HG03159 (cell line): Measurements from ENCODE around the gene ACTL10.
A peak's percentile ranks its signal among the peaks of the same experiment; 100 is the strongest.

ENCODE experiments used
- ATAC-seq: cut with Tn5 transposase; IDR thresholded peaks from one replicate; pipeline ENCODE4 v1.9.1; 2021; ENCODE audit warnings: mild to moderate bottlenecking, moderate library complexity; ENCODE audit not compliant: unreplicated experiment

Gene ACTL10

GRCh38 chr20:33663161-33664084 is 3.3 kb upstream of the ACTL10 start:
- ATAC-seq, result no peak

GRCh38 chr20:33664085-33664761 is 2.5 kb upstream of the ACTL10 start:
- no peak for ATAC-seq

- ATAC-seq, result no peak
Measured at GRCh38 chr20:33664762-33665144, 2.0 kb upstream of the ACTL10 start.

GRCh38 chr20:33667245-33667675 is 517 bp downstream of the ACTL10 start:
- peak; percentile 13 for ATAC-seq

GRCh38 chr20:33667676-33668465 is 1.1 kb downstream of the ACTL10 start:
- peak; percentile 44 for ATAC-seq

GRCh38 chr20:33668466-33669155 is 1.9 kb downstream of the ACTL10 start:
- ATAC-seq, result no peak

GRCh38 chr20:33669224-33669623 is 2.5 kb downstream of the ACTL10 start:
- ATAC-seq, result no peak

- ATAC-seq, result no peak
Measured at GRCh38 chr20:33669873-33670640, 3.3 kb downstream of the ACTL10 start.

- no peak for ATAC-seq
Measured at GRCh38 chr20:33670715-33671499, 4.2 kb downstream of the ACTL10 start.

GRCh38 chr20:33671573-33672288 is 5.0 kb downstream of the ACTL10 start:
- no peak for ATAC-seq

GRCh38 chr20:33672426-33673113 is 5.8 kb downstream of the ACTL10 start:
- ATAC-seq, result no peak

GRCh38 chr20:33673114-33673409 is 6.3 kb downstream of the ACTL10 start:
- ATAC-seq, result no peak

GRCh38 chr20:33673410-33674293 is 6.9 kb downstream of the ACTL10 start:
- peak; percentile 37 for ATAC-seq

- peak; percentile 58 for ATAC-seq
Measured at GRCh38 chr20:33674294-33675135, 7.8 kb downstream of the ACTL10 start, which contains the start of gene NECAB3. Gene NECAB3 (minus strand): TSS chr20:33674428. CDS start chr20:33674352, 76 bp downstream.

- ATAC-seq, result no peak
Measured at GRCh38 chr20:33675136-33675959, 8.6 kb downstream of the ACTL10 start.
